WTC11 (cell line): ENCODE measurements around the gene DUSP9. TPM values are rescaled to one million over a fixed set of nuclear protein-coding genes. Genes with fewer than 3 reads are reported as not detected.

Experiments used
- ATAC-seq: fragments of 200-7000 bp; cut with Tn5 transposase; 2 replicates; pipeline ENCODE4 v1.10.0; 2021; ENCODE audit warnings: mild to moderate bottlenecking, moderate library complexity
- CTCF ChIA-PET: fragments of 300-600 bp; sonication (Branson Sonifier 250); formaldehyde crosslinking; loops from one replicate; lab custom pipeline; 2021; ENCODE audit warnings: antibody characterized with exemption; lab: Charles Lee
- POLR2A ChIA-PET: fragments of 350-600 bp; sonication (Branson Sonifier 250); formaldehyde crosslinking; loops from one replicate; lab custom pipeline; 2021; ENCODE audit warnings: antibody characterized with exemption; lab: Charles Lee
- DNase-seq: peaks from one replicate; pipeline ENCODE4 v3.0.0; 2021; ENCODE audit warnings: low spot score
- H3K27ac Mint-ChIP-seq: 2 replicates; pipeline ENCODE4 v1.8.0; 2021; ENCODE audit warnings: mixed read lengths
- H3K27me3 Mint-ChIP-seq: 2 replicates; pipeline ENCODE4 v1.8.0; 2021; ENCODE audit warnings: low read depth, mild to moderate bottlenecking, moderate library complexity, mixed read lengths
- H3K36me3 Mint-ChIP-seq: 2 replicates; pipeline ENCODE4 v1.8.0; 2021; ENCODE audit warnings: mixed read lengths
- H3K4me1 Mint-ChIP-seq: 2 replicates; pipeline ENCODE4 v1.8.0; 2022; ENCODE audit warnings: mixed read lengths
- H3K4me3 Mint-ChIP-seq: 2 replicates; pipeline ENCODE4 v1.8.0; 2021; ENCODE audit warnings: mild to moderate bottlenecking, moderate library complexity, mixed read lengths
- H3K9me3 Mint-ChIP-seq: 2 replicates; pipeline ENCODE4 v1.8.0; 2021; ENCODE audit warnings: mixed read lengths
- FOXP1 ChIP-seq: sonication (generic); formaldehyde crosslinking; IDR thresholded peaks from 2 replicates; pipeline ENCODE4 v1.8.0; 2022; ENCODE audit warnings: missing genetic modification reagents, mild to moderate bottlenecking, moderate library complexity, borderline replicate concordance
- SOX15 ChIP-seq: fragments of 250-450 bp; sonication (Bioruptor Pico); IDR thresholded peaks from 2 replicates; pipeline ENCODE4 v1.9.0; 2021; ENCODE audit warnings: mild to moderate bottlenecking
- ZNF219 ChIP-seq: sonication (generic); formaldehyde crosslinking; IDR thresholded peaks from 2 replicates; pipeline ENCODE4 v1.8.0; 2023; ENCODE audit warnings: missing genetic modification reagents, mild to moderate bottlenecking, borderline replicate concordance
- ZNF263 ChIP-seq: sonication (generic); formaldehyde crosslinking; IDR thresholded peaks from 2 replicates; pipeline ENCODE4 v1.8.1; 2022; ENCODE audit warnings: low read depth, mild to moderate bottlenecking, moderate library complexity, missing genetic modification reagents
- ZNF416 ChIP-seq: fragments of 250-450 bp; sonication (Bioruptor Pico); IDR thresholded peaks from 2 replicates; pipeline ENCODE4 v1.9.0; 2021; ENCODE audit warnings: mild to moderate bottlenecking, inconsistent platforms
- total RNA-seq: library from RNA; stranded (reverse); gene quantifications from 3 replicates; pipeline ENCODE4 v1.2.3, GENCODE V29; 2021
- TF ChIP-seq, protein P1 (sequence below): sonication (generic); formaldehyde crosslinking; IDR thresholded peaks from 2 replicates; pipeline ENCODE4 v1.8.1; 2023; ENCODE audit warnings: mild to moderate bottlenecking, missing genetic modification reagents, moderate library complexity
- TF ChIP-seq, protein P2 (sequence below): sonication (generic); formaldehyde crosslinking; IDR thresholded peaks from 2 replicates; pipeline ENCODE4 v1.8.0; 2022; ENCODE audit warnings: mild to moderate bottlenecking, missing genetic modification reagents
- TF ChIP-seq, protein P3 (sequence below): sonication (generic); formaldehyde crosslinking; IDR thresholded peaks from 2 replicates; pipeline ENCODE4 v1.8.1; 2022; ENCODE audit warnings: low read depth, mild to moderate bottlenecking, moderate library complexity, missing genetic modification reagents, borderline replicate concordance
- TF ChIP-seq, protein P4 (sequence below): sonication (generic); formaldehyde crosslinking; IDR thresholded peaks from 2 replicates; pipeline ENCODE4 v1.8.1; 2023; ENCODE audit warnings: mild to moderate bottlenecking, moderate library complexity, missing genetic modification reagents
- TF ChIP-seq, protein P5 (sequence below): sonication (generic); formaldehyde crosslinking; IDR thresholded peaks from 2 replicates; pipeline ENCODE4 v1.8.0; 2022; ENCODE audit warnings: mild to moderate bottlenecking, missing genetic modification reagents
- TF ChIP-seq, protein P6 (sequence below): fragments of 250-450 bp; sonication (Bioruptor Pico); IDR thresholded peaks from 2 replicates; pipeline ENCODE4 v1.9.0; 2021; ENCODE audit warnings: mild to moderate bottlenecking
- TF ChIP-seq, protein P7 (sequence below): sonication (generic); formaldehyde crosslinking; IDR thresholded peaks from 2 replicates; pipeline ENCODE4 v1.8.0; 2023; ENCODE audit warnings: mild to moderate bottlenecking, missing genetic modification reagents

DUSP9 gene
- total RNA-seq, 1 experiment from 2014 or later, result 2.5 TPM

DNA sequence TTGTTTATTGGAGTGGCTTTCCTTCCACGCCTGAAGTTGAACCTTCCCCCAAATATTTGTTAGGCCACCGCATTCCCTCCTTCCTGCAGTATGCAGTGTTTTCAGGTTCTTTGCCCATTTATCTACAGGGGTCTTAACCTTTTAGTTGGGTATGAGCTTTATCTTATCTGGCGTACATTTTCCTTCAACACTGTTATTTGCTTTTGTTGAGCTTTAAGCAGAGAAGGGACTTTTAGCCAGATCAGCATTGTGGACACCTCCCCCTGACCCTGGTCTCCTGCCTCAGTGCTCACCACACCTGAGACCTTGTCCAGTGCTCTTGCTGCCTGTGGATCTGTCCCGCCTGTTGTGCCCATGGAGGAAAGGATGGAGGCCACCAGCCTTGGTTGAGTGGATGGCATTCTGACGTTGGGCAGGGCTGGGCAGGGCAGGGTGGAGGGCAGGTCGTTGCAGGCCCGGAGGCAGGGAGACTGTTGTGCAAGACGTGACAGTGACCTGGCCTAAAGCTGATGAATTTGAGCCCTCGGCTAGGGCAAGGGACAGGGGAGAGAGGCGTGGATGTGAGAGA lies 998 bp upstream of the DUSP9 start:
- Mint-ChIP-seq H3K36me3 (no peaks in the 10 kb centered on the region), H3K27me3 (peaks cover 76% of the 10 kb centered on the region), H3K4me3 (no peak overlapping the region), H3K4me1 (peaks cover 10% of the 10 kb centered on the region), H3K9me3 (no peaks in the 10 kb centered on the region), H3K27ac (no peak overlapping the region)
- DNase-seq (no peak), ATAC-seq (no peak)
- CTCF ChIA-PET, result interaction anchor here (1.2 to 10.6 kb wide), 8 partner anchors 9 to 72 kb away, joined by 3 to 153 read pairs (median 10); partner anchors contain the start of gene SLC6A8
- POLR2A ChIA-PET, result no interaction called here
- TF ChIP-seq ZNF416 (CRISPR knock-in tag), result no peak
- no peak for TF ChIP-seq ZNF263 (CRISPR knock-in tag)
- TF ChIP-seq, protein P1, sequence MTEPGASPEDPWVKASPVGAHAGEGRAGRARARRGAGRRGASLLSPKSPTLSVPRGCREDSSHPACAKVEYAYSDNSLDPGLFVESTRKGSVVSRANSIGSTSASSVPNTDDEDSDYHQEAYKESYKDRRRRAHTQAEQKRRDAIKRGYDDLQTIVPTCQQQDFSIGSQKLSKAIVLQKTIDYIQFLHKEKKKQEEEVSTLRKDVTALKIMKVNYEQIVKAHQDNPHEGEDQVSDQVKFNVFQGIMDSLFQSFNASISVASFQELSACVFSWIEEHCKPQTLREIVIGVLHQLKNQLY, result no peak
- TF ChIP-seq, protein P2, sequence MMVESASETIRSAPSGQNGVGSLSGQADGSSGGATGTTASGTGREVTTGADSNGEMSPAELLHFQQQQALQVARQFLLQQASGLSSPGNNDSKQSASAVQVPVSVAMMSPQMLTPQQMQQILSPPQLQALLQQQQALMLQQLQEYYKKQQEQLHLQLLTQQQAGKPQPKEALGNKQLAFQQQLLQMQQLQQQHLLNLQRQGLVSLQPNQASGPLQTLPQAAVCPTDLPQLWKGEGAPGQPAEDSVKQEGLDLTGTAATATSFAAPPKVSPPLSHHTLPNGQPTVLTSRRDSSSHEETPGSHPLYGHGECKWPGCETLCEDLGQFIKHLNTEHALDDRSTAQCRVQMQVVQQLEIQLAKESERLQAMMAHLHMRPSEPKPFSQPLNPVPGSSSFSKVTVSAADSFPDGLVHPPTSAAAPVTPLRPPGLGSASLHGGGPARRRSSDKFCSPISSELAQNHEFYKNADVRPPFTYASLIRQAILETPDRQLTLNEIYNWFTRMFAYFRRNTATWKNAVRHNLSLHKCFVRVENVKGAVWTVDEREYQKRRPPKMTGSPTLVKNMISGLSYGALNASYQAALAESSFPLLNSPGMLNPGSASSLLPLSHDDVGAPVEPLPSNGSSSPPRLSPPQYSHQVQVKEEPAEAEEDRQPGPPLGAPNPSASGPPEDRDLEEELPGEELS (CRISPR knock-in tag), result no peak
- TF ChIP-seq ZNF219 (CRISPR knock-in tag), result no peak
- no peak for TF ChIP-seq FOXP1
- TF ChIP-seq SOX15, result no peak
- TF ChIP-seq, protein P3, sequence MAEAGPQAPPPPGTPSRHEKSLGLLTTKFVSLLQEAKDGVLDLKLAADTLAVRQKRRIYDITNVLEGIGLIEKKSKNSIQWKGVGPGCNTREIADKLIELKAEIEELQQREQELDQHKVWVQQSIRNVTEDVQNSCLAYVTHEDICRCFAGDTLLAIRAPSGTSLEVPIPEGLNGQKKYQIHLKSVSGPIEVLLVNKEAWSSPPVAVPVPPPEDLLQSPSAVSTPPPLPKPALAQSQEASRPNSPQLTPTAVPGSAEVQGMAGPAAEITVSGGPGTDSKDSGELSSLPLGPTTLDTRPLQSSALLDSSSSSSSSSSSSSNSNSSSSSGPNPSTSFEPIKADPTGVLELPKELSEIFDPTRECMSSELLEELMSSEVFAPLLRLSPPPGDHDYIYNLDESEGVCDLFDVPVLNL (CRISPR knock-in tag), result no peak
- TF ChIP-seq, protein P4, sequence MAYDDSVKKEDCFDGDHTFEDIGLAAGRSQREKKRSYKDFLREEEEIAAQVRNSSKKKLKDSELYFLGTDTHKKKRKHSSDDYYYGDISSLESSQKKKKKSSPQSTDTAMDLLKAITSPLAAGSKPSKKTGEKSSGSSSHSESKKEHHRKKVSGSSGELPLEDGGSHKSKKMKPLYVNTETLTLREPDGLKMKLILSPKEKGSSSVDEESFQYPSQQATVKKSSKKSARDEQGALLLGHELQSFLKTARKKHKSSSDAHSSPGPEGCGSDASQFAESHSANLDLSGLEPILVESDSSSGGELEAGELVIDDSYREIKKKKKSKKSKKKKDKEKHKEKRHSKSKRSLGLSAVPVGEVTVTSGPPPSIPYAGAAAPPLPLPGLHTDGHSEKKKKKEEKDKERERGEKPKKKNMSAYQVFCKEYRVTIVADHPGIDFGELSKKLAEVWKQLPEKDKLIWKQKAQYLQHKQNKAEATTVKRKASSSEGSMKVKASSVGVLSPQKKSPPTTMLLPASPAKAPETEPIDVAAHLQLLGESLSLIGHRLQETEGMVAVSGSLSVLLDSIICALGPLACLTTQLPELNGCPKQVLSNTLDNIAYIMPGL (CRISPR knock-in tag), result no peak
- TF ChIP-seq, protein P5, sequence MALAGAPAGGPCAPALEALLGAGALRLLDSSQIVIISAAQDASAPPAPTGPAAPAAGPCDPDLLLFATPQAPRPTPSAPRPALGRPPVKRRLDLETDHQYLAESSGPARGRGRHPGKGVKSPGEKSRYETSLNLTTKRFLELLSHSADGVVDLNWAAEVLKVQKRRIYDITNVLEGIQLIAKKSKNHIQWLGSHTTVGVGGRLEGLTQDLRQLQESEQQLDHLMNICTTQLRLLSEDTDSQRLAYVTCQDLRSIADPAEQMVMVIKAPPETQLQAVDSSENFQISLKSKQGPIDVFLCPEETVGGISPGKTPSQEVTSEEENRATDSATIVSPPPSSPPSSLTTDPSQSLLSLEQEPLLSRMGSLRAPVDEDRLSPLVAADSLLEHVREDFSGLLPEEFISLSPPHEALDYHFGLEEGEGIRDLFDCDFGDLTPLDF (CRISPR knock-in tag), result no peak
- TF ChIP-seq, protein P6, sequence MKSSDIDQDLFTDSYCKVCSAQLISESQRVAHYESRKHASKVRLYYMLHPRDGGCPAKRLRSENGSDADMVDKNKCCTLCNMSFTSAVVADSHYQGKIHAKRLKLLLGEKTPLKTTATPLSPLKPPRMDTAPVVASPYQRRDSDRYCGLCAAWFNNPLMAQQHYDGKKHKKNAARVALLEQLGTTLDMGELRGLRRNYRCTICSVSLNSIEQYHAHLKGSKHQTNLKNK (CRISPR knock-in tag), result no peak
- TF ChIP-seq, protein P7, sequence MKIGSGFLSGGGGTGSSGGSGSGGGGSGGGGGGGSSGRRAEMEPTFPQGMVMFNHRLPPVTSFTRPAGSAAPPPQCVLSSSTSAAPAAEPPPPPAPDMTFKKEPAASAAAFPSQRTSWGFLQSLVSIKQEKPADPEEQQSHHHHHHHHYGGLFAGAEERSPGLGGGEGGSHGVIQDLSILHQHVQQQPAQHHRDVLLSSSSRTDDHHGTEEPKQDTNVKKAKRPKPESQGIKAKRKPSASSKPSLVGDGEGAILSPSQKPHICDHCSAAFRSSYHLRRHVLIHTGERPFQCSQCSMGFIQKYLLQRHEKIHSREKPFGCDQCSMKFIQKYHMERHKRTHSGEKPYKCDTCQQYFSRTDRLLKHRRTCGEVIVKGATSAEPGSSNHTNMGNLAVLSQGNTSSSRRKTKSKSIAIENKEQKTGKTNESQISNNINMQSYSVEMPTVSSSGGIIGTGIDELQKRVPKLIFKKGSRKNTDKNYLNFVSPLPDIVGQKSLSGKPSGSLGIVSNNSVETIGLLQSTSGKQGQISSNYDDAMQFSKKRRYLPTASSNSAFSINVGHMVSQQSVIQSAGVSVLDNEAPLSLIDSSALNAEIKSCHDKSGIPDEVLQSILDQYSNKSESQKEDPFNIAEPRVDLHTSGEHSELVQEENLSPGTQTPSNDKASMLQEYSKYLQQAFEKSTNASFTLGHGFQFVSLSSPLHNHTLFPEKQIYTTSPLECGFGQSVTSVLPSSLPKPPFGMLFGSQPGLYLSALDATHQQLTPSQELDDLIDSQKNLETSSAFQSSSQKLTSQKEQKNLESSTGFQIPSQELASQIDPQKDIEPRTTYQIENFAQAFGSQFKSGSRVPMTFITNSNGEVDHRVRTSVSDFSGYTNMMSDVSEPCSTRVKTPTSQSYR, result no peak
